ENCODE data around the gene ARHGEF11. TPM values are rescaled to one million over a fixed set of nuclear protein-coding genes. Genes with fewer than 3 reads are reported as not detected.

ARHGEF11 gene
- total RNA-seq, 8 experiments from 2014 or later: 19.5 to 41.2 (median 29.8) TPM

DNA sequence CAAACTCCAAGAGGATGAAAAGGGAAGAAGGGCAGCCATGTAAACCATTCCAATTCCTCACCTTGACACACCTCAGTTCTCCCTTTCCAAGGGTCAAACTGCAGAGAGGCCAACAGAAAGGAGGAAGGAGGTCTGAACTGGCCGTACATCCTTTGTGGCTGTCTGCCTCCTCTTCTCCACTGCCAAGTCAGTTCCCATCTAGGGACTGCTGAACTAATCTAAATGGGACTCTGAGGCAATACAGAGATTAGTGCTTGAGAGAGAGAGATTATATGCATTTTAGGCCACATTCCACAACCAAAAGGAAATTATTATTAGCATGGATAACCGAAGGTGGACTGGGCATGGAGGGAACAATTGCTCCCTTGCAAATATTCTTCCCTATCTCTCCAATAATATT, 2.7 kb downstream of the ARHGEF11 start:
- Histone ChIP-seq H3K4me3 (peak overlapping the region; percentile 48 to 74 (median 61)), H3K4me1 (replicated peaks in 1 of 2) (peaks cover 31 to 32% of the 10 kb centered on the region in 2 donors), H3K27ac (no peak overlapping the region)
- no peak for ATAC-seq (replicated peaks in 6 of 8)
- 17 to 80% (median 56%) methylated on average over 1 to 2 of the region's 2 CpGs; no CpG with 5 or more reads in 3 of the 10 experiments for WGBS, 10 experiments
- in situ Hi-C loops (cut with MboI; ENCODE audit: low pct_unique_long_range_greater_than_20kb in 2 of 9, low sequenced_read_pairs in 9 of 9, unreplicated experiment in 9 of 9): no loop called here

- no peak for ATAC-seq (replicated peaks in 6 of 8)
- Histone ChIP-seq H3K4me3 (no peak overlapping the region), H3K27ac (no peak overlapping the region), H3K4me1 (replicated peaks in 1 of 2) (peaks cover 28 to 32% of the 10 kb centered on the region in 2 donors)
- 0 to 100% (median 67%) methylated on average over 1 of the region's 1 CpG; no CpG with 5 or more reads in 1 of the 10 experiments for WGBS, 10 experiments
- in situ Hi-C loops (cut with MboI; ENCODE audit: low pct_unique_long_range_greater_than_20kb in 2 of 9, low sequenced_read_pairs in 9 of 9, unreplicated experiment in 9 of 9): no loop called here
Measured at GRCh38 chr1:157040802-157041201, 4.7 kb downstream of the ARHGEF11 start.

DNA sequence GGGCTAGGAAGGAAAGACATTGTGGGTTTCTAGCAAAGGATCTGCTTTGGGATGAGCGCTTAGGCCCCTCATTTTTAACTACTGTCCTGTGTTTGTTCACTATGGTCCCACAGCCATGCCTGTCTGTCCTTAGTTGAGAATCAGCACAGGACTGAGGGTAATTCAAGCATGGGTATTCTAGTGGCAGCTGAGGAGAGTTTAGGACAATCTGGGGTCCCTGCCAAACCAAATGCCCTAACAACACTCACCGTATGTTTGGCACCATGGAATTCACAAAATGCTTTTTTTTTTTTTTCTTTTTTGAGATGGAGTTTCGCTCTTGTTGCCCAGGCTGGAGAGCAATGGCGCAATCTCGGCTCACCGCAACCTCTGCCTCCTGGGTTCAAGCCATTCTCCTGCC, 10.4 kb downstream of the ARHGEF11 start:
- in situ Hi-C loops (cut with MboI; ENCODE audit: low pct_unique_long_range_greater_than_20kb in 2 of 9, low sequenced_read_pairs in 9 of 9, unreplicated experiment in 9 of 9): no loop called here
- ATAC-seq (replicated peaks in 6 of 8): no peak
- no peak overlapping the region for H3K4me3 ChIP-seq
- 95 to 100% (median 99%) methylated on average over 1 to 6 of the region's 6 CpGs; no CpG with 5 or more reads in 4 of the 10 experiments for WGBS, 10 experiments
- H3K27ac ChIP-seq: no peak overlapping the region
- peaks cover 5 to 19% of the 10 kb centered on the region in 2 donors for H3K4me1 ChIP-seq (replicated peaks in 1 of 2)

DNA sequence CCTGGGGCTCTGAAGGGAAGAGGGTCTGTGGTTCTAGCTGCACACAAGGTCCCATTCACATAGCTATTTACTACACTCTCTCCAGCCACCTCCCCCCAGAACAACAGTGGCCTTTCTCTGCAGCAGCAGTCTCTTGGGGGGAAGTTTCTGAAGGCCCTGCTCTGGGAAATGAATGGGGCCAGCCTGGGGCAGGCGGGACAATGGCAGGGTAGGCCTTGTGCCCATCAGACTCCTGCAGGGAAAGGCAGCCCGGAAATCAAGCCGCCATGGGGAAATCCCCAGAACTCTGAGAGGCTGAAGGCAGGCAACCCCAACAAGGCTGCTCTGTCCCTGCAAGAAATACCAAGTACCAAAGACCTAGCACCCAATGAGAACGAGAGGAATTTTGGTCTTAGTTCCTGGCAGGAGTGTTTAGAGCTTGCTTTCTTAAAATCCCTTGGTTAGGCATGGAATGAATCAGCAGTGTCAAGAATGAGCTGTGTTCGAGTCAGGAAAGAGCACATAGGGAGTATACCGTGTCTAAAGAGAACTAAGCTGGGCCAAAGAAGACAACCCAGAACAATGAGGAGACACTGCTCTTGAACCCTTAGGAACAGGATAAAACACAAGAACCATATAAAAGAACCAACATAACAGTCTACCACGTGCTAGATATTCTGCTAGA, 11.3 kb downstream of the ARHGEF11 start:
- in situ Hi-C loops (cut with MboI; ENCODE audit: low pct_unique_long_range_greater_than_20kb in 2 of 9, low sequenced_read_pairs in 9 of 9, unreplicated experiment in 9 of 9): no loop called here
- H3K4me3 ChIP-seq: no peak overlapping the region
- 69 to 100% (median 78%) methylated on average over 1 to 7 of the region's 7 CpGs; no CpG with 5 or more reads in 2 of the 10 experiments for WGBS, 10 experiments
- no peak overlapping the region for H3K27ac ChIP-seq
- peak in 4 of 8 experiments; percentile 27 to 57 (median 38) for ATAC-seq (replicated peaks in 6 of 8)
- peaks cover 5 to 18% of the 10 kb centered on the region in 2 donors for H3K4me1 ChIP-seq (replicated peaks in 1 of 2)

- H3K4me3 ChIP-seq: no peak overlapping the region
- 20 to 89% (median 68%) methylated on average over 1 to 3 of the region's 3 CpGs for WGBS, 10 experiments
- in situ Hi-C loops (cut with MboI; ENCODE audit: low pct_unique_long_range_greater_than_20kb in 2 of 9, low sequenced_read_pairs in 9 of 9, unreplicated experiment in 9 of 9): no loop called here
- ATAC-seq (replicated peaks in 6 of 8): peak in 1 of 8 experiments; percentile 41
- H3K4me1 ChIP-seq (replicated peaks in 1 of 2): peaks cover 5 to 17% of the 10 kb centered on the region in 2 donors
- H3K27ac ChIP-seq: no peak overlapping the region
Measured at GRCh38 chr1:157033357-157033876, 12.1 kb downstream of the ARHGEF11 start.

DNA sequence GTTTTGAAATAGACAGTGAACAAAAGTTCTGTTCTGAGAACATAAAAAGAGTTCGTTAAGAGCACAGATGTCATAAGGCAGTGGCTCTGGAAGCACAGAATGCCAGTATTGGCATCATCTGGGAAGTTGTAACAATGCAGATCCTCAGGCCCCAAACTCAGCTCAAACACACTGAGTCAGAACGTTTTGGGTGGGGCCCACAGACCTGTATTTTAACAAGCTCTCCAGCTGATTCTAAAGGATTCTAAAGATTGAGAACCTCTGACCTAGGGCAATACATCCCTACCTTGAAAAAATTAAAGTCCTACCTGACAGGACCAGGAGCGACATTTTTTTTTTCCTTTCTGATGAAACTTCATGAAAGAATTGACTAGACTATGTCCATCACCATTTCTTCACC, 13.2 kb downstream of the ARHGEF11 start:
- in situ Hi-C loops (cut with MboI; ENCODE audit: low pct_unique_long_range_greater_than_20kb in 2 of 9, low sequenced_read_pairs in 9 of 9, unreplicated experiment in 9 of 9): no loop called here
- 50 to 98% (median 86%) methylated on average over 2 to 3 of the region's 3 CpGs; no CpG with 5 or more reads in 1 of the 10 experiments for WGBS, 10 experiments
- peaks cover 5 to 17% of the 10 kb centered on the region in 2 donors for H3K4me1 ChIP-seq (replicated peaks in 1 of 2)
- H3K4me3 ChIP-seq: no peak overlapping the region
- ATAC-seq (replicated peaks in 6 of 8): no peak
- H3K27ac ChIP-seq: no peak overlapping the region

DNA sequence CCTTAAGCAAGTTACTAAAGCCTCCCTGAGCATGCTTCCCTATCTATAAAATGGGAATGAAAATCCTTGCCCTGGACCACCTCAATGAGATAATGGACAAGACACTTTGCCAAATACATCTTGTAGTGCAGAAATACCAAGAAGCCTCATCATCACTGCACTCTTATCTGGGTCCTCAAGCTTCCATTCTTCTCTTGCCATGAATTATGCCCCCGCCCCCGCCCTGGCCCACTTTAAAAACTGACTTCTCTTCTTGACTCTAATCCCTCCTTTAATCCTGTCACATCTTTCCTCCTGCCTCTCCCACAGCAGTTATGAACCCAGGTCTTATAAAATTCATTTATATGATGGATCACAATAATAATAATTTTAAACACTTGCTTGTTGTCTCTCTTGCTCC, 14.8 kb downstream of the ARHGEF11 start:
- WGBS, 10 experiments: 80 to 100% (median 97%) methylated on average over 1 to 2 of the region's 2 CpGs; no CpG with 5 or more reads in 6 of the 10 experiments
- in situ Hi-C loops (cut with MboI; ENCODE audit: low pct_unique_long_range_greater_than_20kb in 2 of 9, low sequenced_read_pairs in 9 of 9, unreplicated experiment in 9 of 9): no loop called here
- H3K4me3 ChIP-seq: no peak overlapping the region
- H3K27ac ChIP-seq: no peak overlapping the region
- H3K4me1 ChIP-seq (replicated peaks in 1 of 2): peaks cover 11 to 24% of the 10 kb centered on the region in 2 donors
- ATAC-seq (replicated peaks in 6 of 8): no peak

DNA sequence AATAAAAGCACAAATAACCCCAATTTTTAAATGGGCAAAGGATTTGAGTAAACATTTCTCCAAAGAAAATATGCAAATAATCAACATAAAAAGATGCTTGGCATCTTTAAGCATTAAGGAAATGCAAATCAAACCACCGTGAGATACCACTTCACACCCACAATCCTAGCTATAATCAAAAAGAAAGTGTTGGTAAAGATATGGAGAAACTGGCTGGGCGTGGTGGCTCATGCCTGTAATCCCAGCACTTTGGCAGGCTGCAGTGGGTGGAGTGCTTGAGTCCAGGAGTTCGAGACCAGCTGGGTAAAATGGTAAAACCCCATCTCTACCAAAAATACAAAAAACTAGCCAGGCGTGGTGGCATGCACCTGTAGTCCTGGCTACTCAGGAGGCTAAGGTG, 16.9 kb downstream of the ARHGEF11 start:
- 0 to 100% (median 92%) methylated on average over 1 to 4 of the region's 4 CpGs for WGBS, 10 experiments
- peak in 3 of 8 experiments; percentile 57 to 72 (median 68) for ATAC-seq (replicated peaks in 6 of 8)
- in situ Hi-C loops (cut with MboI; ENCODE audit: low pct_unique_long_range_greater_than_20kb in 2 of 9, low sequenced_read_pairs in 9 of 9, unreplicated experiment in 9 of 9): no loop called here
- Histone ChIP-seq H3K27ac (no peak overlapping the region), H3K4me1 (replicated peaks in 1 of 2) (peaks cover 21 to 23% of the 10 kb centered on the region in 2 donors), H3K4me3 (no peak overlapping the region)

DNA sequence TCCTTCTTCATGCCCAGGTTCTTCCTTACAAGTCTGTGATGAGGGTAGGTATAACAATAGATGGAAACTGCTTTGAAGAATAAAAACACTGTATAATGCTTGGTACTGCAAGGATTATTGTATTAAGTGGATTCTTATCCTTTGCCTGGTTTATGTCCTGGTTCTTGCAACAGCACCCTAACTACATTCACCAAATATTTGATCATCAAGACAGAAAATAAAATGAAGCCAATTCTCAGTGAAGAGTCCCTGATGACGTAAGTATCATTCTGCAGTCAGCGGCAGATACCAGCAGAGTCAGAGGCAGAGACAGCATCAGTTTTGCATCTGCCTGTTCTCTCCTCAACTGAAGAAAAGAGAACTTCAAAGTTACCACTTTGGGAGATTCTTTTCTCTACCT, 19.7 kb downstream of the ARHGEF11 start:
- Histone ChIP-seq H3K4me3 (no peak overlapping the region), H3K4me1 (replicated peaks in 1 of 2) (peaks cover 15 to 16% of the 10 kb centered on the region in 2 donors), H3K27ac (peak overlapping the region in 1 of 2 donors; percentile 9)
- in situ Hi-C loops (cut with MboI; ENCODE audit: low pct_unique_long_range_greater_than_20kb in 2 of 9, low sequenced_read_pairs in 9 of 9, unreplicated experiment in 9 of 9): no loop called here
- 14 to 100% (median 82%) methylated on average over 1 to 2 of the region's 2 CpGs; no CpG with 5 or more reads in 2 of the 10 experiments for WGBS, 10 experiments
- peak in 7 of 8 experiments; percentile 10 to 55 (median 30) for ATAC-seq (replicated peaks in 6 of 8)

GRCh38 chr1:157025385-157025784, 20.2 kb downstream of the ARHGEF11 start:
- in situ Hi-C loops (cut with MboI; ENCODE audit: low pct_unique_long_range_greater_than_20kb in 2 of 9, low sequenced_read_pairs in 9 of 9, unreplicated experiment in 9 of 9): no loop called here
- peak in 5 of 8 experiments; percentile 91 to 95 (median 94) for ATAC-seq (replicated peaks in 6 of 8)
- peak overlapping the region in 1 of 2 donors; percentile 8 for H3K27ac ChIP-seq
- no peak overlapping the region for H3K4me3 ChIP-seq
- H3K4me1 ChIP-seq (replicated peaks in 1 of 2): peaks cover 15 to 16% of the 10 kb centered on the region in 2 donors
- 20 to 80% (median 55%) methylated on average over 1 to 3 of the region's 3 CpGs; no CpG with 5 or more reads in 2 of the 10 experiments for WGBS, 10 experiments

- Histone ChIP-seq H3K4me3 (no peak overlapping the region), H3K4me1 (replicated peaks in 1 of 2) (peaks cover 15 to 16% of the 10 kb centered on the region in 2 donors), H3K27ac (no peak overlapping the region)
- in situ Hi-C loops (cut with MboI; ENCODE audit: low pct_unique_long_range_greater_than_20kb in 2 of 9, low sequenced_read_pairs in 9 of 9, unreplicated experiment in 9 of 9): no loop called here
- no peak for ATAC-seq (replicated peaks in 6 of 8)
- 29 to 100% (median 91%) methylated on average over 1 of the region's 1 CpG; no CpG with 5 or more reads in 1 of the 10 experiments for WGBS, 10 experiments
Measured at GRCh38 chr1:157021688-157022087, 23.9 kb downstream of the ARHGEF11 start.

GRCh38 chr1:157019457-157019856, 26.1 kb downstream of the ARHGEF11 start:
- in situ Hi-C loops (cut with MboI; ENCODE audit: low pct_unique_long_range_greater_than_20kb in 2 of 9, low sequenced_read_pairs in 9 of 9, unreplicated experiment in 9 of 9): no loop called here
- H3K4me1 ChIP-seq (replicated peaks in 1 of 2): no peaks in the 10 kb centered on the region
- no peak for ATAC-seq (replicated peaks in 6 of 8)
- H3K27ac ChIP-seq: no peak overlapping the region
- no peak overlapping the region for H3K4me3 ChIP-seq

GRCh38 chr1:157011845-157012244, 33.7 kb downstream of the ARHGEF11 start:
- ATAC-seq (replicated peaks in 6 of 8): no peak
- WGBS, 10 experiments: 87 to 100% (median 95%) methylated on average over 1 to 3 of the region's 3 CpGs
- Histone ChIP-seq H3K4me3 (no peak overlapping the region), H3K27ac (no peak overlapping the region), H3K4me1 (replicated peaks in 1 of 2) (no peaks in the 10 kb centered on the region)
- in situ Hi-C loops (cut with MboI; ENCODE audit: low pct_unique_long_range_greater_than_20kb in 2 of 9, low sequenced_read_pairs in 9 of 9, unreplicated experiment in 9 of 9): no loop called here

All from motor neuron (in vitro differentiated cells).